A673 (cell line): ENCODE data around the gene CDK1. TPM values are rescaled to one million over a fixed set of nuclear protein-coding genes. Genes with fewer than 3 reads are reported as not detected.

Experiments
- BruUV-seq: library from RNA; stranded (reverse); fragments of 400-500 nt; replicated peaks from 2 replicates; lab custom pipeline; 2021; lab: Mats Ljungman, UMichigan
- CTCF ChIA-PET: fragments of 300-600 bp; sonication (Branson Sonifier 250); formaldehyde crosslinking; loops from one replicate; lab custom pipeline; 2022; ENCODE audit warnings: antibody characterized with exemption; lab: Charles Lee
- POLR2A ChIA-PET: fragments of 300-600 bp; sonication (Branson Sonifier 250); formaldehyde crosslinking; loops from one replicate; lab custom pipeline; 2022; ENCODE audit warnings: antibody characterized with exemption; ENCODE audit not compliant: low non-redundant PET; lab: Charles Lee
- DNase-seq: peaks from one replicate; pipeline ENCODE4 v3.0.0-alpha.2; 2015; ENCODE audit warnings: low spot score
- H3K27ac ChIP-seq: fragments of 200-600 bp; sonication (generic); 2 replicates; pipeline ENCODE4 v1.5.1; 2016; ENCODE audit warnings: mixed run types, low read depth, mild to moderate bottlenecking, mixed read lengths, antibody characterized with exemption, low read length; ENCODE audit not compliant: poor library complexity, severe bottlenecking
- H3K27me3 ChIP-seq: fragments of 200-600 bp; sonication (generic); replicated peaks from 2 replicates; pipeline ENCODE4 v1.6.1; 2017; ENCODE audit warnings: mixed run types, low read depth, mild to moderate bottlenecking, mixed read lengths, antibody characterized with exemption, low read length; ENCODE audit not compliant: insufficient read depth, poor library complexity
- H3K36me3 ChIP-seq: fragments of 200-600 bp; sonication (generic); 2 replicates; pipeline ENCODE4 v1.6.1; 2016; ENCODE audit warnings: mixed run types, mild to moderate bottlenecking, mixed read lengths, antibody characterized with exemption, low read length; ENCODE audit not compliant: insufficient read depth, poor library complexity, severe bottlenecking
- H3K4me1 ChIP-seq: fragments of 200-600 bp; sonication (generic); 2 replicates; pipeline ENCODE4 v1.6.1; 2017; ENCODE audit warnings: mixed run types, mild to moderate bottlenecking, mixed read lengths, antibody characterized with exemption, low read length; ENCODE audit not compliant: insufficient read depth, poor library complexity, severe bottlenecking
- H3K4me3 ChIP-seq: fragments of 200-600 bp; sonication (generic); 2 replicates; pipeline ENCODE4 v1.5.1; 2016; ENCODE audit warnings: low read depth, mixed run types, mild to moderate bottlenecking, mixed read lengths, low read length; ENCODE audit not compliant: poor library complexity, severe bottlenecking
- H3K9me3 ChIP-seq: fragments of 200-600 bp; sonication (generic); 2 replicates; pipeline ENCODE4 v1.6.1; 2016; ENCODE audit warnings: mixed run types, low read depth, mild to moderate bottlenecking, mixed read lengths, antibody characterized with exemption, low read length; ENCODE audit not compliant: poor library complexity, severe bottlenecking
- CTCF ChIP-seq: fragments of 300-800, 200-600 bp; sonication (generic); conservative IDR thresholded peaks from 2 replicates; pipeline ENCODE4 v1.5.1; 2017; ENCODE audit warnings: low read depth, mild to moderate bottlenecking, antibody characterized with exemption, low read length, moderate library complexity, mixed read lengths
- EZH2 ChIP-seq: fragments of 200-600 bp; sonication (generic); IDR thresholded peaks from 2 replicates; pipeline ENCODE4 v1.6.1; 2017; ENCODE audit warnings: borderline replicate concordance, low read depth, mild to moderate bottlenecking, mixed read lengths, antibody characterized with exemption, low read length; ENCODE audit not compliant: poor library complexity, severe bottlenecking
- intact Hi-C: fragments of 100-400 bp; cut with micrococcal nuclease; formaldehyde crosslinking; loops from one replicate; pipeline ENCODE4 v1.10.0; 2022; ENCODE audit not compliant: unreplicated experiment
- total RNA-seq: library from RNA; stranded (reverse); gene quantifications from 2 replicates; pipeline ENCODE4 v1.2.3, GENCODE V29; 2021

The CDK1 gene
- total RNA-seq, 1 experiment from 2014 or later = 168 TPM

- ChIA-PET CTCF (interaction anchor here (0.5 to 1.2 kb wide), 2 partner anchors 9 to 54 kb away, joined by 4 to 6 read pairs; no protein-coding TSS in a partner anchor), POLR2A (no interaction called here)
- intact Hi-C loops = loop anchor here (1.0 to 10.0 kb wide), 3 partner anchors 10 to 673 kb away; no protein-coding TSS in a partner anchor
- peaks cover 26% of the 10 kb centered on the region for H3K36me3 ChIP-seq
- no peaks in the 10 kb centered on the region for H3K27me3 ChIP-seq
- peak overlapping the region; percentile 86 for H3K4me3 ChIP-seq
- peaks cover 20% of the 10 kb centered on the region for H3K4me1 ChIP-seq
- no peak for DNase-seq
- TF ChIP-seq CTCF (no peak), EZH2 (no peak)
- no TSS peak for BruUV-seq
- no peaks in the 10 kb centered on the region for H3K9me3 ChIP-seq
- peak overlapping the region; percentile 94 for H3K27ac ChIP-seq
Observed at GRCh38 chr10:60777696-60778213, 523 bp upstream of the CDK1 start.

- intact Hi-C loops = loop anchor here (10.0 kb wide), 2 partner anchors 234 to 674 kb away; no protein-coding TSS in a partner anchor
- DNase-seq = peak; percentile 35
- POLR2A ChIA-PET = no interaction called here
- Histone ChIP-seq H3K27me3 (no peaks in the 10 kb centered on the region), H3K36me3 (peaks cover 40% of the 10 kb centered on the region), H3K4me3 (peak overlapping the region; percentile 86), H3K9me3 (no peaks in the 10 kb centered on the region), H3K27ac (peak overlapping the region; percentile 94), H3K4me1 (peaks cover 31% of the 10 kb centered on the region)
- TSS peak; percentile 35 for BruUV-seq
- CTCF ChIA-PET = no interaction called here
- TF ChIP-seq CTCF (no peak), EZH2 (no peak)
Observed at GRCh38 chr10:60778971-60779796, 906 bp downstream of the CDK1 start.

GRCh38 chr10:60781661-60782060 lies 3.4 kb downstream of the CDK1 start:
- Histone ChIP-seq H3K4me3 (peak overlapping the region; percentile 86), H3K4me1 (peaks cover 36% of the 10 kb centered on the region), H3K27me3 (no peaks in the 10 kb centered on the region), H3K27ac (no peak overlapping the region), H3K36me3 (peaks cover 65% of the 10 kb centered on the region), H3K9me3 (no peaks in the 10 kb centered on the region)
- DNase-seq = no peak
- TF ChIP-seq CTCF (no peak), EZH2 (no peak)
- POLR2A ChIA-PET = no interaction called here
- CTCF ChIA-PET = no interaction called here
- intact Hi-C loops = no loop called here
- BruUV-seq = no TSS peak
